C1 segment of cervical spinal cord (tissue), 14 donors: ENCODE results near the gene CIT.
A peak's percentile ranks its signal among the peaks of the same experiment; 100 is the strongest.
"Not testable (repeated sequence)": the region's sequence is repeated elsewhere in the genome, so short reads cannot be mapped to it uniquely, and the experiment has no call there.

Experiments
- DNase-seq, 14 donors: peaks; one replicate each; lab custom pipeline; 2025; lab: John Stamatoyannopoulos, UW

The CIT gene

GRCh38 chr12:119876761-119877638 is at the start of gene CIT:
TSS of gene CIT (minus strand) at chr12:119877320. CDS start at chr12:119876168, 1,152 bp downstream.
- peak; percentile 18 to 83 (median 68) for DNase-seq

GRCh38 chr12:119925269-119925668 is 48.1 kb upstream of the CIT start:
- no peak for DNase-seq

- no peak for DNase-seq
These were observed 42.9 kb upstream of the CIT start for GRCh38 chr12:119920064-119920463.

- DNase-seq, result no peak
These were observed 38.9 kb upstream of the CIT start for GRCh38 chr12:119915894-119916510.

- DNase-seq, result no peak
These were observed 37.5 kb upstream of the CIT start for GRCh38 chr12:119914666-119915065.

- DNase-seq, result no peak
These were observed 36.6 kb upstream of the CIT start for GRCh38 chr12:119913536-119914330.

GRCh38 chr12:119911182-119911581 is 34.1 kb upstream of the CIT start:
- DNase-seq, result no peak

- no peak for DNase-seq
These were observed 33.5 kb upstream of the CIT start for GRCh38 chr12:119910586-119910985.

- peak in 9 of 14 donors; percentile 4 to 23 (median 10) for DNase-seq
These were observed 25.0 kb upstream of the CIT start for GRCh38 chr12:119902084-119902509.

- no peak for DNase-seq
These were observed 24.6 kb upstream of the CIT start for GRCh38 chr12:119901670-119902069.

GRCh38 chr12:119894916-119895315 is 17.8 kb upstream of the CIT start:
- DNase-seq, result no peak

GRCh38 chr12:119892611-119893010 is 15.5 kb upstream of the CIT start:
- not testable (repeated sequence) for DNase-seq

GRCh38 chr12:119885549-119885948 is 8.4 kb upstream of the CIT start:
- DNase-seq, result no peak

- not testable (repeated sequence) for DNase-seq
These were observed 6.7 kb upstream of the CIT start for GRCh38 chr12:119883791-119884190.

- no peak for DNase-seq
These were observed 6.1 kb upstream of the CIT start for GRCh38 chr12:119883237-119883636.

GRCh38 chr12:119877639-119877948 is 474 bp upstream of the CIT start:
- DNase-seq, result no peak

GRCh38 chr12:119870457-119870856 is 6.7 kb downstream of the CIT start:
- no peak for DNase-seq

GRCh38 chr12:119869720-119870119 is 7.4 kb downstream of the CIT start:
- no peak for DNase-seq

- no peak for DNase-seq
These were observed 8.1 kb downstream of the CIT start for GRCh38 chr12:119868992-119869391.

- DNase-seq, result no peak
These were observed 12.5 kb downstream of the CIT start for GRCh38 chr12:119864591-119864990.

GRCh38 chr12:119859241-119859640 is 17.9 kb downstream of the CIT start:
- DNase-seq, result no peak

GRCh38 chr12:119857041-119857591 is 20.0 kb downstream of the CIT start:
- no peak for DNase-seq
